OCI-LY7 (cell line): Measurements from ENCODE around the gene PLCB2. TPM values are rescaled to one million over a fixed set of nuclear protein-coding genes. Genes with fewer than 3 reads are reported as not detected.

ENCODE experiments used
- BruUV-seq: library from RNA; stranded (reverse); fragments of 400-500 nt; replicated peaks from 2 replicates; lab custom pipeline; 2021; lab: Mats Ljungman, UMichigan
- CTCF ChIA-PET: fragments of 300-600 bp; sonication (Branson Sonifier 250); formaldehyde crosslinking; loops from one replicate; lab custom pipeline; 2022; ENCODE audit warnings: antibody characterized with exemption; ENCODE audit not compliant: unreplicated experiment; lab: Charles Lee
- POLR2A ChIA-PET: fragments of 300-600 bp; sonication (Branson Sonifier 250); formaldehyde crosslinking; loops from one replicate; lab custom pipeline; 2022; ENCODE audit warnings: antibody characterized with exemption; lab: Charles Lee
- DNase-seq: peaks from one replicate; pipeline ENCODE4 v3.0.0-alpha.2; 2015; ENCODE audit warnings: low spot score
- H2AFZ ChIP-seq: fragments of 200-600 bp; sonication (generic), shearing (Covaris generic); 2 replicates; pipeline ENCODE4 v1.6.1; 2014; ENCODE audit warnings: mild to moderate bottlenecking, antibody characterized with exemption, low read length, moderate library complexity
- H3K27ac ChIP-seq: fragments of 200-600 bp; sonication (generic); 2 replicates; pipeline ENCODE4 v1.5.1; 2014; ENCODE audit warnings: mixed run types, low read depth, mild to moderate bottlenecking, moderate library complexity, low read length, inconsistent platforms; ENCODE audit not compliant: poor library complexity, severe bottlenecking
- H3K36me3 ChIP-seq: fragments of 200-600 bp; sonication (generic); 2 replicates; pipeline ENCODE4 v1.6.1; 2014; ENCODE audit warnings: mild to moderate bottlenecking, antibody characterized with exemption, low read length, moderate library complexity, mixed read lengths; ENCODE audit not compliant: insufficient read depth
- H3K4me1 ChIP-seq: fragments of 200-600 bp; sonication (generic); 2 replicates; pipeline ENCODE4 v1.5.1; 2014; ENCODE audit warnings: mild to moderate bottlenecking, low read length; ENCODE audit not compliant: insufficient read depth, poor library complexity, severe bottlenecking
- H3K4me2 ChIP-seq: fragments of 200-600 bp; sonication (generic); 2 replicates; pipeline ENCODE4 v1.6.1; 2014; ENCODE audit warnings: mild to moderate bottlenecking, low read length
- H3K4me3 ChIP-seq: fragments of 200-600 bp; sonication (generic); 2 replicates; pipeline ENCODE4 v1.5.1; 2014; ENCODE audit warnings: mild to moderate bottlenecking, low read depth, low read length; ENCODE audit not compliant: poor library complexity, severe bottlenecking
- H3K79me2 ChIP-seq: fragments of 200-600 bp; sonication (generic); 2 replicates; pipeline ENCODE4 v1.6.1; 2016; ENCODE audit warnings: low read depth, mild to moderate bottlenecking, low read length, moderate library complexity, mixed read lengths; ENCODE audit not compliant: insufficient read depth
- H3K9me2 ChIP-seq: fragments of 200-600 bp; sonication (generic); 2 replicates; pipeline ENCODE4 v1.6.1; 2016; ENCODE audit warnings: mild to moderate bottlenecking, low read length, mixed read lengths; ENCODE audit not compliant: insufficient read depth
- H3K9me3 ChIP-seq: fragments of 200-600 bp; sonication (generic); 2 replicates; pipeline ENCODE4 v1.6.1; 2014; ENCODE audit warnings: mild to moderate bottlenecking, mixed run types, low read length, mixed read lengths
- H4K20me1 ChIP-seq: fragments of 200-600 bp; sonication (generic); 2 replicates; pipeline ENCODE4 v1.6.1; 2014; ENCODE audit warnings: mild to moderate bottlenecking, antibody characterized with exemption, low read length, moderate library complexity, mixed read lengths; ENCODE audit not compliant: insufficient read depth
- EZH2phosphoT487 ChIP-seq: fragments of 200-600 bp; sonication (generic); IDR thresholded peaks from 2 replicates; pipeline ENCODE4 v1.6.1; 2018; ENCODE audit warnings: low read depth, borderline replicate concordance, mild to moderate bottlenecking, mixed run types, antibody characterized with exemption, low read length, moderate library complexity, mixed read lengths
- intact Hi-C: fragments of 100-400 bp; cut with micrococcal nuclease; formaldehyde crosslinking; loops from one replicate; pipeline ENCODE4 v1.10.0; 2022; ENCODE audit not compliant: unreplicated experiment
- total RNA-seq, 2 experiments: library from RNA; depleted of rRNA in 1 of 2; stranded (reverse); fragments of >200 nt in 1 of 2; shearing (Covaris generic) in 1 of 2; gene quantifications; 2 replicates each; pipeline ENCODE4 v1.2.3, GENCODE V29; 2014 to 2022
- TF ChIP-seq, protein P1 (sequence below): fragments of 200-600 bp; sonication (generic); conservative IDR thresholded peaks from 2 replicates; pipeline ENCODE4 v1.5.1; 2014; ENCODE audit warnings: mild to moderate bottlenecking, antibody characterized with exemption, low read length, moderate library complexity, mixed read lengths

Gene PLCB2
- total RNA-seq, 2 experiments from 2014 or later = 9.6 TPM; not detected in 1

DNA sequence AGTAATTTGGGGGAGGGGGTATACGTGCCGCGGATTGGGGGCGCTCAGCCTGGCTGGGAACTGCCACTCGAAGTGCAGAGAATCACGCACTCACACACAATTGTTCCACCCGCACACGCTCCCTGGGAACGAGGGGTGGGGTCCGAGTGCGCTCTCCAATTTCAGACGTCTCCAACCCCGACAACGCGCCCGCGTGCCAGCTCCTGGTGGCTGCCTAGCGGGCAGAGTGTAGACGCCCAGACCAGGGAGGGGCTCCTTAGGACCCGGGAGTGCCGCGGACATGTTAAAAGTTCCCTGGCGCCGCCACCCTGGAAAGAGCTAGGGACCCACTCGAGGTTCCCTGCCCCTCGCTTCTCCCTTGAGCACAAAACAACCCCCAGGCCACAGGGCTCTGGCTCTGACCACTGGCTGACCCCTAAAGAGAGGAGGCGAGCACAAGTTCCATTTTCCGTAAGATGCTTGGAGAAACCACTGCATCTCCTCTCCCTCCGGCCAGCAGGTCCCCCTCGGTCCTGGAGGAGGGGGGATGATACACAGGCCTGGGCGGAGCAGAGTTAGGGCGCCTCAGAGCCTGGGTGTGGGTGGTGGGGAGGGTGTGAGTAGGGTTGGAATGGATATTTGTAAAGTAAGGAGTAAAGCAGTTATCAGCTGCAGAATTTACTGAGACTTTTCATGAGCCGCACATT, 24.0 kb downstream of the PLCB2 start:
- no peak for DNase-seq
- Histone ChIP-seq H3K79me2 (no peaks in the 10 kb centered on the region), H3K36me3 (no peaks in the 10 kb centered on the region), H3K4me3 (no peak overlapping the region), H3K27ac (no peak overlapping the region), H4K20me1 (no peaks in the 10 kb centered on the region), H3K9me3 (no peaks in the 10 kb centered on the region), H2AFZ (no peak overlapping the region), H3K4me1 (no peaks in the 10 kb centered on the region), H3K9me2 (no peaks in the 10 kb centered on the region), H3K4me2 (no peak overlapping the region)
- intact Hi-C loops = no loop called here
- ChIA-PET POLR2A (no interaction called here), CTCF (no interaction called here)
- no TSS peak for BruUV-seq
- TF ChIP-seq EZH2phosphoT487 = no peak
- TF ChIP-seq, protein P1, sequence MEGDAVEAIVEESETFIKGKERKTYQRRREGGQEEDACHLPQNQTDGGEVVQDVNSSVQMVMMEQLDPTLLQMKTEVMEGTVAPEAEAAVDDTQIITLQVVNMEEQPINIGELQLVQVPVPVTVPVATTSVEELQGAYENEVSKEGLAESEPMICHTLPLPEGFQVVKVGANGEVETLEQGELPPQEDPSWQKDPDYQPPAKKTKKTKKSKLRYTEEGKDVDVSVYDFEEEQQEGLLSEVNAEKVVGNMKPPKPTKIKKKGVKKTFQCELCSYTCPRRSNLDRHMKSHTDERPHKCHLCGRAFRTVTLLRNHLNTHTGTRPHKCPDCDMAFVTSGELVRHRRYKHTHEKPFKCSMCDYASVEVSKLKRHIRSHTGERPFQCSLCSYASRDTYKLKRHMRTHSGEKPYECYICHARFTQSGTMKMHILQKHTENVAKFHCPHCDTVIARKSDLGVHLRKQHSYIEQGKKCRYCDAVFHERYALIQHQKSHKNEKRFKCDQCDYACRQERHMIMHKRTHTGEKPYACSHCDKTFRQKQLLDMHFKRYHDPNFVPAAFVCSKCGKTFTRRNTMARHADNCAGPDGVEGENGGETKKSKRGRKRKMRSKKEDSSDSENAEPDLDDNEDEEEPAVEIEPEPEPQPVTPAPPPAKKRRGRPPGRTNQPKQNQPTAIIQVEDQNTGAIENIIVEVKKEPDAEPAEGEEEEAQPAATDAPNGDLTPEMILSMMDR = no peak

DNA sequence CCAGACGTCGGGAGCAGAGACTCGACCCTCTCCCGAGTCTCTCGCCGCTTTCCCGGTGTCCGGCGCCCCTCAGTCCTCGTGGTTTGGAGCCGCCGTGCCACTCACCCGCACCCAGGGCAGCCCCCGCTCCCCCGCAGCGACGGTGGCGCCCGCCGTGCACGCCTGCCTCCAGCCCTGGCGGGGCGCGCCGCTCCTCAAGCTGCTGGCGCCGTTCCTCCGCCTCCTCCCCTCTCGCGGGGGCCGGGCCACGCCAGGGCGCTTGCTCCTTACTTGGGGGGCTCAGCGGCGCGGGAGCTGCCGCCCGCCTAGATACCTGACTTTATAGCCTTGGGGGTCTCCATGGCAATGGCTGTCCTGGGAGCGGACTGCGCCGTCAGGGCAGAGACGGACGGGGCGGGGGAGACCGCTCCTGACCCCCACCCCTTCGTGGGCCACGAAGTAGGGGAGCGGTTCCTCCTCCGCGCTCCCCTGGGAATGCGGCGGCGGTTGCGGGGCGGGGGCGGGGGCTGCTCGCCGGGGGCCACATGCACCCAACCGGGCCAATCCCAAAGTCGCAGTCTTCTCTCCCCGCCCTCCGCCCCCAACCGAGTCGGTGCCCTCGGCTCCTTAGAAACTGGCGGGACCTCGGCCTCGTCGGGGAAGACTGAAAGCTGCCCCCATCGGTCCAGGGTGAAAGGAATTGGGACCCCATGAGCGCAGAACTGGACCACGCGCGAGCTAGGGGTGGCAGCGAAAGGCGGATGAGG, 24.7 kb downstream of the PLCB2 start, which contains the start of gene ANKRD63:
Gene ANKRD63 (minus strand): TSS at position 196 of the 746 bp plus-strand sequence. CDS start 478 bp downstream, outside the sequence.
- Histone ChIP-seq H3K27ac (no peak within 1 kb of the TSS), H3K79me2 (no peaks in the 10 kb centered on the region), H3K9me2 (no peaks in the 10 kb centered on the region), H3K4me3 (no peak within 1 kb of the TSS), H3K4me1 (peaks cover 2% of the 10 kb centered on the region), H3K36me3 (no peaks in the 10 kb centered on the region), H4K20me1 (no peaks in the 10 kb centered on the region), H2AFZ (no peak within 1 kb of the TSS), H3K4me2 (peak within 1 kb of the TSS; percentile 19; the same call in 1 of the 2 replicates), H3K9me3 (no peaks in the 10 kb centered on the region)
- no peak for TF ChIP-seq EZH2phosphoT487
- TF ChIP-seq, protein P1 = no peak
- BruUV-seq = no TSS peak
- DNase-seq = no peak
- CTCF ChIA-PET = no interaction called here
- intact Hi-C loops = no loop called here
- POLR2A ChIA-PET = no interaction called here
